Spleen (tissue), 11 donors: Measurements from ENCODE around the gene TDRD12. TPM values are rescaled to one million over a fixed set of nuclear protein-coding genes. Genes with fewer than 3 reads are reported as not detected.

Experiments
- DNase-seq: peaks from one replicate; pipeline ENCODE4 v3.0.0-alpha.2; 2020
- H3K27ac ChIP-seq, 8 donors: fragments of 200-600 bp; sonication (generic) in 7 of 8; 1 replicate in 4 of 8; 2 replicates in 4 of 8; pipeline versions ENCODE4 v1.5.0 to v1.8.0; 2016 to 2021; ENCODE audit warnings: inconsistent platforms in 4 of 8, mild to moderate bottlenecking in 4 of 8, moderate library complexity in 1 of 8
- H3K27me3 ChIP-seq, 7 donors: fragments of 200-600 bp; sonication (generic) in 6 of 7; replicated peaks in 1 of 7; 1 replicate in 4 of 7; 2 replicates in 3 of 7; pipeline versions ENCODE4 v1.5.0 to v1.8.0; 2016 to 2021; ENCODE audit warnings: inconsistent platforms in 3 of 7, mild to moderate bottlenecking in 1 of 7
- H3K36me3 ChIP-seq, 6 donors: fragments of 200-600 bp; sonication (generic) in 5 of 6; 1 replicate in 4 of 6; 2 replicates in 2 of 6; pipeline versions ENCODE4 v1.5.0 to v1.8.0; 2016 to 2021; ENCODE audit warnings: inconsistent platforms in 2 of 6
- H3K4me1 ChIP-seq, 6 donors: fragments of 200-600 bp; sonication (generic) in 5 of 6; 1 replicate in 3 of 6; 2 replicates in 3 of 6; pipeline versions ENCODE4 v1.5.0 to v1.8.0; 2016 to 2021; ENCODE audit warnings: inconsistent platforms in 3 of 6
- H3K4me3 ChIP-seq, 8 donors: fragments of 200-600 bp; sonication (generic) in 7 of 8; 1 replicate in 4 of 8; 2 replicates in 4 of 8; pipeline versions ENCODE4 v1.5.0 to v1.8.0; 2016 to 2021; ENCODE audit warnings: inconsistent platforms in 4 of 8, mild to moderate bottlenecking in 4 of 8, moderate library complexity in 2 of 8
- H3K9me3 ChIP-seq, 8 donors: fragments of 200-600 bp; sonication (generic) in 7 of 8; 1 replicate in 4 of 8; 2 replicates in 4 of 8; pipeline versions ENCODE4 v1.5.0 to v1.8.0; 2016 to 2021; ENCODE audit warnings: inconsistent platforms in 4 of 8
- CTCF ChIP-seq, 11 experiments: fragments of 200-600 bp in 7 of 11; fragments of 450-650 bp in 4 of 11; sonication (generic) in 4 of 11; IDR thresholded peaks in 8 of 11; conservative IDR thresholded peaks in 3 of 11; 1 replicate in 7 of 11; 2 replicates in 4 of 11; pipeline versions ENCODE4 v1.4.0 to v1.8.0; 2016 to 2021; ENCODE audit warnings: antibody characterized with exemption in 11 of 11, inconsistent platforms in 4 of 11, mild to moderate bottlenecking in 1 of 11
- POLR2A ChIP-seq, 3 donors: fragments of 450-650 bp; IDR thresholded peaks; one replicate each; pipeline ENCODE4 v1.5.1; 2017; ENCODE audit warnings: antibody characterized with exemption in 3 of 3, mild to moderate bottlenecking in 1 of 3
- POLR2AphosphoS5 ChIP-seq, 3 donors: sonication (generic); formaldehyde crosslinking; IDR thresholded peaks; one replicate each; pipeline ENCODE4 v1.5.1; 2017; ENCODE audit warnings: antibody characterized with exemption in 3 of 3
- WGBS, 5 donors: extraction: QIAGEN DNeasy Blood & Tissue Kit in 3 of 5; methylation state at CpG; one replicate each; pipeline versions ENCODE4 v1.1.5 to v1.1.7; 2013 to 2018; 5-methylcytosine and 5-hydroxymethylcytosine counted together
- intact Hi-C: fragments of 100-400 bp; cut with DNase I; formaldehyde crosslinking; loops from one replicate; pipeline ENCODE4 v1.15.0; 2023; ENCODE audit warnings: low total_unique reads
- polyA plus RNA-seq, 3 donors: library from polyadenylated mRNA; stranded (reverse); fragments of 200-250 nt; gene quantifications; one replicate each; pipeline ENCODE4 v1.2.1, GENCODE V29; 2013
- total RNA-seq, 7 donors: library from RNA; depleted of rRNA in 3 of 7; stranded (reverse); fragments of >200 nt in 3 of 7; fragmentation: NEBNext Ultra II Directional in 4 of 7; extraction: Animal tissue kit (Norgen Biotek cat#: 25700) in 4 of 7; gene quantifications; one replicate each; pipeline versions ENCODE4 v1.1.0 to v1.2.1, GENCODE V29; 2016 to 2021
- donor health status: healthy with polysubstance abuse.
- donor health status: DM: no; HTN: no; CAD: no; lungs with moderate emphysema.
- donor health status: DM: no; HTN: no; CAD: no.
- donor health status: Bipolar disorder and iron deficiency.
- donor health status: healthy.
- donor health status: DM: no; HTN: no; CAD: no.
- donor health status: DM: yes; HTN: yes; CAD: no.

TDRD12 gene
- total and polyA plus RNA-seq, 10 donors = 0.03 to 4.3 (median 0.33) TPM; not detected in 4

GRCh38 chr19:32857584-32857983 is 138.0 kb downstream of the TDRD12 start:
- TF ChIP-seq CTCF (IDR thresholded peaks at IDR 0.05 in 8 of 11, conservative IDR thresholded peaks at IDR 0.05 in 3 of 11) (no peak), POLR2A (IDR thresholded peaks at IDR 0.05) (no peak), POLR2AphosphoS5 (IDR thresholded peaks at IDR 0.05) (no peak)
- intact Hi-C loops = no loop called here
- no peaks in the 10 kb centered on the region for H3K4me1 ChIP-seq
- no peak for DNase-seq
- H3K27ac ChIP-seq = no peak overlapping the region
- WGBS, 5 donors = 89 to 92% (median 91%) methylated on average over 5 of the region's 5 CpGs
- H3K9me3 ChIP-seq = no peaks in the 10 kb centered on the region
- H3K4me3 ChIP-seq = no peak overlapping the region
- H3K36me3 ChIP-seq = no peaks in the 10 kb centered on the region
- H3K27me3 ChIP-seq = no peaks in the 10 kb centered on the region

- Histone ChIP-seq H3K27ac (no peak overlapping the region), H3K9me3 (no peaks in the 10 kb centered on the region), H3K4me1 (no peaks in the 10 kb centered on the region), H3K36me3 (no peaks in the 10 kb centered on the region), H3K4me3 (no peak overlapping the region), H3K27me3 (no peaks in the 10 kb centered on the region)
- DNase-seq = peak; percentile 40
- TF ChIP-seq POLR2AphosphoS5 (IDR thresholded peaks at IDR 0.05) (no peak), POLR2A (IDR thresholded peaks at IDR 0.05) (no peak), CTCF (IDR thresholded peaks at IDR 0.05 in 8 of 11, conservative IDR thresholded peaks at IDR 0.05 in 3 of 11) (no peak)
- 86 to 91% (median 90%) methylated on average over 13 of the region's 13 CpGs for WGBS, 5 donors
- intact Hi-C loops = no loop called here
Observed at GRCh38 chr19:32858155-32858554, 138.6 kb downstream of the TDRD12 start.

GRCh38 chr19:32858559-32858958 is 139.0 kb downstream of the TDRD12 start:
- Histone ChIP-seq H3K27ac (no peak overlapping the region), H3K27me3 (no peaks in the 10 kb centered on the region), H3K36me3 (no peaks in the 10 kb centered on the region), H3K4me3 (no peak overlapping the region), H3K4me1 (no peaks in the 10 kb centered on the region), H3K9me3 (no peaks in the 10 kb centered on the region)
- WGBS, 5 donors = 86 to 97% (median 95%) methylated on average over 10 of the region's 10 CpGs
- DNase-seq = no peak
- intact Hi-C loops = no loop called here
- TF ChIP-seq CTCF (IDR thresholded peaks at IDR 0.05 in 8 of 11, conservative IDR thresholded peaks at IDR 0.05 in 3 of 11) (no peak), POLR2A (IDR thresholded peaks at IDR 0.05) (no peak), POLR2AphosphoS5 (IDR thresholded peaks at IDR 0.05) (no peak)

GRCh38 chr19:32859591-32859990 is 140.0 kb downstream of the TDRD12 start:
- WGBS, 5 donors = 90 to 97% (median 92%) methylated on average over 19 of the region's 19 CpGs

More at GRCh38 chr19:32859591-32859990, 140.0 kb downstream of the TDRD12 start:
- TF ChIP-seq CTCF (IDR thresholded peaks at IDR 0.05 in 8 of 11, conservative IDR thresholded peaks at IDR 0.05 in 3 of 11) = no peak
- no peak for TF ChIP-seq POLR2AphosphoS5 (IDR thresholded peaks at IDR 0.05)
- no peak for TF ChIP-seq POLR2A (IDR thresholded peaks at IDR 0.05)
- H3K9me3 ChIP-seq = no peaks in the 10 kb centered on the region
- no peaks in the 10 kb centered on the region for H3K4me1 ChIP-seq
- no peak overlapping the region for H3K4me3 ChIP-seq
- no peak overlapping the region for H3K27ac ChIP-seq
- no peaks in the 10 kb centered on the region for H3K36me3 ChIP-seq
- intact Hi-C loops = no loop called here
- H3K27me3 ChIP-seq = no peaks in the 10 kb centered on the region
- peak; percentile 45 for DNase-seq
